Thyroid gland (tissue), 4 donors: ENCODE data around the gene PCMTD2.

Source experiments
- POLR2A ChIP-seq, 2 donors: fragments of 450-650 bp; IDR thresholded peaks; one replicate each; pipeline ENCODE4 v1.6.1; 2017; ENCODE audit warnings: antibody characterized with exemption in 2 of 2, mild to moderate bottlenecking in 2 of 2, moderate library complexity in 1 of 2
- TF ChIP-seq, protein P1 (sequence below), 6 experiments: fragments of 200-600 bp in 3 of 6; fragments of 450-650 bp in 3 of 6; sonication (generic) in 3 of 6; IDR thresholded peaks; one replicate each; pipeline ENCODE4 v1.5.1; 2016 to 2019; ENCODE audit warnings: antibody characterized with exemption in 6 of 6, mild to moderate bottlenecking in 2 of 6, inconsistent platforms in 1 of 6, moderate library complexity in 1 of 6

DNA sequence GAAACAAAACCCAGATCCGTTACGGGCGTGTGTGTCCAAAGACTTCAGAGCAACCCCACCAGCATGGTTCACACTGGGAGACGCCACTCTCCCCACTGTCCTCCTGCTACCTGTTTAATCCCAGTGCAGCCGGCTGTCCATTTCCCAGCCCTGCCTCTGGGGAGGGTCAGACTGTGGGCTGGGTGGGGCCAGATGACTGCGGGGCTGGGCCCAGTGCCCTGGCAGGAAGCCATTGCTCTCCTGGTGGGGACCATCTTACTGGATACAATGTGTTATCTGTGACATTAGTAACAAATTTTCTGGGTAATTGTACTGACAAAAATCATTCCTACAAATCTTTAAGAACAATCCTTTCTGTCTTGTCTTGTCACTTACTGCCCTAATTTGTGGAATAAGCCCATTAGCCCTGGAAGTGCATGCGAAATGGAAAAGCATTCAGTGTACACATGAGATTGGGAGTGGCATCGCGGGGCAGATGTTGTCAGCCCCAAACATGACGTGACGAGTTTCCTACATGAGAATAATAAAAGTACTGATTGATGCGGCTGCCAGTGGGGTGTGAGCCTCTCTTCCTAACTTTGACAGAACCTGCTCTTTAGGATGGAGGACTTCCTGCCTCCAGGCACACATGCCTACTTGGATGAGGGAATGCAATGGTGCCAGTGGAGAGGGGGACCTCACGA lies 37.9 kb upstream of the PCMTD2 start:
- TF ChIP-seq, protein P1, sequence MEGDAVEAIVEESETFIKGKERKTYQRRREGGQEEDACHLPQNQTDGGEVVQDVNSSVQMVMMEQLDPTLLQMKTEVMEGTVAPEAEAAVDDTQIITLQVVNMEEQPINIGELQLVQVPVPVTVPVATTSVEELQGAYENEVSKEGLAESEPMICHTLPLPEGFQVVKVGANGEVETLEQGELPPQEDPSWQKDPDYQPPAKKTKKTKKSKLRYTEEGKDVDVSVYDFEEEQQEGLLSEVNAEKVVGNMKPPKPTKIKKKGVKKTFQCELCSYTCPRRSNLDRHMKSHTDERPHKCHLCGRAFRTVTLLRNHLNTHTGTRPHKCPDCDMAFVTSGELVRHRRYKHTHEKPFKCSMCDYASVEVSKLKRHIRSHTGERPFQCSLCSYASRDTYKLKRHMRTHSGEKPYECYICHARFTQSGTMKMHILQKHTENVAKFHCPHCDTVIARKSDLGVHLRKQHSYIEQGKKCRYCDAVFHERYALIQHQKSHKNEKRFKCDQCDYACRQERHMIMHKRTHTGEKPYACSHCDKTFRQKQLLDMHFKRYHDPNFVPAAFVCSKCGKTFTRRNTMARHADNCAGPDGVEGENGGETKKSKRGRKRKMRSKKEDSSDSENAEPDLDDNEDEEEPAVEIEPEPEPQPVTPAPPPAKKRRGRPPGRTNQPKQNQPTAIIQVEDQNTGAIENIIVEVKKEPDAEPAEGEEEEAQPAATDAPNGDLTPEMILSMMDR (IDR thresholded peaks at IDR 0.05), result no peak
- TF ChIP-seq POLR2A (IDR thresholded peaks at IDR 0.05), result no peak
